COR-L47 (cell line): ENCODE measurements around the gene ZNF592.
"Not testable (repeated sequence)": the region's sequence is repeated elsewhere in the genome, so short reads cannot be mapped to it uniquely, and the experiment has no call there.

Experiments
- DNase-seq: peaks from one replicate; lab custom pipeline; 2025; lab: John Stamatoyannopoulos, UW

ZNF592 gene

DNA sequence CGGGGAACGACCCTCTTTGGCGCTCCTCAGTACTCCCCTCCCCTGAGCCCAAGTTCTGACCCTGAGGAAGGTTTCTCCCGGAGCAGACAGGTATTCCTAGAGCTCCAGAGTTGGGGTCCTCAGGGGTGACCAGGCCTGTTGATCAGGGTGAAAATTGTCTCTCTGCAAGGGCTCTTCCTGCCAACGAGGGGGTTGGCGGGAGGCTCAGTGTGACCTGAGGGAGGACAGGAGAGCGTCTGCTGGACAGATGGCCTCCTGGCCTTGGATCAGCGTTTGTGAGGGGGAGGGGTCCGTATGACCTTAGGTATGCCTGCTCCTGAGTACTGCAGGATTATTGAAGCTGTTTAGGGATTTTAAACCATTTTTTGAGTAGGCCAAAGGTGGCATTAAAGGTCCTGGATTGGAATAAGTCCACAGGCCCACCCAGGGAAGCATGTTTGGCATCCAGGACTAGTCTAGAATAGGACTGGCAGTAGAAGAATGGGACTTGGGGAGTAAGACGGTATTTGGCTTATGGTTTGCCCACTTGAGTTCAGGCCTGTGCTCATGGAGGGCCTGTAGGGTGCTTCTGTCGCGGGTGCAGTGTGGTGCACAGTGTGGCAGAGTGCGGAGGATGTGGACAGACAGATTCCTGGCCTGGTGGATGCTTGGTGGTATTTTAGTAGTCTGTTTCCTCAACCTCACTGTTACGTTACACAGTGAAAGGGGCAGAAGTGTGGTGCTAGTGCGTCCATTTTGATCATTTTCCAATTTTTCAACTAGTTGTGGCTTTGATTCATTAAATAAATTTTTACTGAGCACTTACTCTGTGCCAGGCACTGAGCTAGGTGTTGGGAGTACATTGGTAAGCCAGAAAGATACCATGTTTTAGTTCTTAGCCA is 959 bp downstream of the ZNF592 start:
- DNase-seq: no peak

GRCh38 chr15:84750583-84751092 is 2.2 kb downstream of the ZNF592 start:
- no peak for DNase-seq

DNA sequence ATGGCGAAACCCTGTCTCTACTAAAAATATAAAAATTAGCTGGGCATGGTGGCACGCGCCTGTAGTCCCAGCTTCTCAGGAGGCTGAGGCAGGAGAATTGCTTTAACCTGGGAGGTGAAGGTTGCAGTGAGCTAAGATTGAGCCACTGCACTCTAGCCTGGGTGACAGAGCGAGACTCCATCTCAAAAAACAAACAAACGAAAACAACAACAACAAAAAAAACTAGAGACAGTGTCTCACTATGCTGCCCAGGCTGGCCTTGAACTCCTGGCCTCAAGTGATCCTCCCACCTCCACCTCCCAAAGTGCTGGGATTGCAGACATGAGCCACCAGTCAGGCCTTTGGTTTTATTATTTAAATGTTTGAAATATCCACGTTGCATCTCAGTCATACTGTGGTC is 3.3 kb downstream of the ZNF592 start:
- not testable (repeated sequence) for DNase-seq

DNA sequence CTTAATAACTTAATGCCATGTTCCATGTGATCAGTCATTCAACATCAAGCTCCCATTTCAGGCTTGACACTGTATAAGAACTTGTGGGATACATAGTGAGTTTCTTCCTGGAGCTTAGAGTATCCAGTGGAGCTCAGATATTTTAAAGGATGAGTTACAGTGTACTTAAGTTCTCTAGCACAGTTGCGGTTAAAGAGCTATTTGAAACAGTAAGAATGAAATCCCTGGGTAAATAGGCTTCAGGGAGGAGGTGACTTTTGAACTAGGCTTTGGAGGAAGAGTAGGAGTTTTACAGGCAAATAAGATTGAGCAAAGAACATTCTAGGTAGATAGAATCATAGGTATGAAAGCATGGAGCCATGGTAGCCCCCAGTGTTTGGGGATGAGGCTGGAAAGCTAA is 3.8 kb downstream of the ZNF592 start:
- no peak for DNase-seq

DNA sequence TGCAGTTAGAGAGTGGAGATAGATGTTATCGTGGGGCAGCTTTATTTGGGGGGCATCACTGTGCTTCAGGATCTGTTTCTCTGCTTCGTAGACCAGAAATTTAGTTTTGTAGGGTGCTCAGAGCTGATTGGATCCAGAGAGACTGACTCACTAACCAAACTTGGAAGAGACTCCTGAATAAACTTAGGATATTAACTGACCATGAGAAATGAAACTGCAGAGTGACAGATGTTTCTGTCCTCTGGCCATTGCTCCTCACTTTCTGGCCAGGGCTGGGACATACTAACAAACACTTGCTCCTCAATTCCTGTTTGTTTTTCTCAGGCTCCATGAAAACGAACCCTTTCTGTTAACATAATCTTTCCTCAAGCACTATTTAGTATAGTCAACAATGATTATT is 4.3 kb downstream of the ZNF592 start:
- DNase-seq: no peak

- not testable (repeated sequence) for DNase-seq
Measured at GRCh38 chr15:84754889-84755288, 6.5 kb downstream of the ZNF592 start.

GRCh38 chr15:84755736-84756527 is 7.5 kb downstream of the ZNF592 start:
- no peak for DNase-seq

DNA sequence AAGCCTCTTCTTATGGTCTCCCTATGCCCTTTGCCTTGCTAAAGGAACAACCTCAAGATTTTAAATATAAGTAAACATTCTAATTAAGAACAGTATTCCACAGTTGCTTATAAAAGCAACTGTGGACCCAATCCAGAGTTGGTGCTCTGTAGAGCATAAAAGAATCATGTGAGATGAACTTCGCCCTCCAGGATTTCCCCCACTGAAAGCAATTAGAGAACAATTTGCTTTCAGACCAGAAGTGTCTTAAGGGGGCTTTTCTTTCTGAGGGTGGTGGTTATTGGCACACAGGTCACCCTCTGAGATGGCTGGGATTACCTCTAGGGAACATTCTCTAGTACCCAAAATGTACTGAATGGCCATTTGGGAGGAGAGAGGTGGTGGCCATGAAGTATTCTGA is 10.6 kb downstream of the ZNF592 start:
- no peak for DNase-seq

- no peak for DNase-seq
Measured at GRCh38 chr15:84760219-84760618, 11.8 kb downstream of the ZNF592 start.

DNA sequence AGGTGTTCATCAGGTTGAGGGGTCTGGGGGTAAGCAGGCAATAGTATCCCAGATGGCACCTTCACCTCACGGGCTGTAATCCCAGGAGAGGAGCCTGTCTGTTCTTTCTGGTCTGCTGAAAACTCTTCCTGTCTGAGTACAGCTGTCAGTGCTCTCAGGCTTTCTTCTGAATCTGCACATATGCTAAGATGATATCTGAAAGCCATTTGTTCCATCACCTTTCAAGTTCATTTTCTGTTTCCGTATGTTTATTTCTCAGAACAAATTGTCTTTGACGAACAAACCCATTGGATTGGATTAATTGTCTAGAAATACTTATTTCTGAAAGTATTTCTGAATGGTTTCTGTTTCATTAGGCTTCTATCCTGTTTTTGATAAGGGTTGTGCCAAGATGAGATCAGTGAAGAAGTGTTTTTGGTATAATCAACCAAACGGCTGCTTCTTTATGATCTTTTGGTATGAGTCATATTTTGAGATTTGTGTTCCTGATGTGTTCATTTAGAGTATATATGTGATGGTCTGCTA is 13.3 kb downstream of the ZNF592 start:
- no peak for DNase-seq

- DNase-seq: no peak
Measured at GRCh38 chr15:84762840-84763572, 14.6 kb downstream of the ZNF592 start.

DNA sequence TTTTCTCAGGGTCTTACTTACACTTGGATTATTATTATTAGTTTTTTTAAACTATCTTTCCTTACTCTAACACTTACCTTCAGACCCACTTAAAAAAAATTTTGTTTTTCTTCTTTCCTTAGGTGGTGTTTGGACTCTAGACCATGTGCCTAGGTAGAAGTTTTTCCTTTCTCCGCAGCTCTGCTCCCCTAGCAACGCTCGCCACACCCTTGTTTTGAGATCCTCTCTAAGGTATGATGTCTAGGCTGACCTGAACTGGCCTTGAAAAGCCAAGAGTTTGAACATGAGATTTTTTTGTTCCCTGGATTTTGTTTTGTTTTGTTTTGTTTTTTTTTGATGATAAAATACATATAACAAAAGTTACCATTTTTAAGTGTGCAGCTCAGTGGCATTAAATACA is 16.2 kb downstream of the ZNF592 start:
- no peak for DNase-seq

GRCh38 chr15:84764989-84765388 is 16.6 kb downstream of the ZNF592 start:
- no peak for DNase-seq

DNA sequence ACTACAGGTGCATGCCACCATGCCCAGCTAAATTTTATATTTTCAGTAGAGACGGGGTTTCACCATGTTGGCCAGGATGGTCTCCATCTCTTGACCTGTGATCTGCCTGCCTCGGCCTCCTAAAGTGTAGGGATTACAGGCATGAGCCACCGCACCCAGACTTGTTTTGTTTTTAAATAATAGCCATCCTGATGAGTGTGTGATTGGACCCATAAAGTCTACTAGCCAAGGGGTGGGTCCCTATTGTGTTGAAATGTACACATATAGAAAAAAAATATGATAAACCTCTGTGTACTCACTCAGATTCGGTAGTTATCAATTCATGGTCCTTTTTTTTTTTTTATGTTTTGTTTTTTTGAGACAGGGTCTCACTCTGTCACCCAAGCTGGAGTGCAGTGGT is 17.3 kb downstream of the ZNF592 start:
- DNase-seq: no peak

- DNase-seq: no peak
Measured at GRCh38 chr15:84766461-84767035, 18.2 kb downstream of the ZNF592 start.

DNA sequence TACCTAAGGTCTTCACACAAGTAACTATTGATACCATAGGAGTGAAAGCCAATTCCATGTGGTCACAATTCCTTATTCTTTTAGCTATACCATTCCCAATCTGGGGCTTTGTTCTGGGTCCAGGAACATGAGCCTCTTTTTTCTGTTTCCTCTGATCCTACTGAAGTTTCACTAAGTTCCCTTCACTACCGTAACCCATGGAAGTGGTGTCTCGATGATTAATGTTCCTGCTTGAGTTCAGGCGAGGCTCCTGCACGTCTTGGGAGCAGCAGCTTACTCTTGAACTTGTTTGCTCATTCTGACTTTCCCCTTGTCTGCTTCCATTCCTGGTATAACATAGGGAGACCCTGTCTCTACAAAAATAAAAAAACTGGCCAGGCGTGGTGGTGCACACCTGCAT is 23.6 kb downstream of the ZNF592 start:
- no peak for DNase-seq

DNA sequence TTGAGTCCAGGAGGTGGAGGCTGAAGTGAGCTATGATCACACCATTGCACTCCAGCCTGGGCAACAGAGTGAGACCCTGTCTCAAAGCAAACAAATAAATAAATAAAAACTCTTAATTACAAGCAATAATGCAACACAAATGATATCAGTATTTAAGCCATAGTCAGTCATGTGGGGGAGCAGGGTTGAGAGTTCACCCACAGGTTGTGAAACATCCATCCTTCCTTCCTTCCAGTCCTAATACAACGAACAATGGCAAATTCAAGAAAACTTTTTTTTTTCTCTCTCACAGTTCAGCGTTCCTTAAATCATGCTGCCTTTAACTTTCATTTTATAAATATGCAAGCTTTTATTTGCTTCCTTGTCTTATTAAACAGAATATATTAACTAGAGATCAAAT is 24.1 kb downstream of the ZNF592 start:
- DNase-seq: no peak

GRCh38 chr15:84773716-84774115 is 25.3 kb downstream of the ZNF592 start:
- DNase-seq: no peak

DNA sequence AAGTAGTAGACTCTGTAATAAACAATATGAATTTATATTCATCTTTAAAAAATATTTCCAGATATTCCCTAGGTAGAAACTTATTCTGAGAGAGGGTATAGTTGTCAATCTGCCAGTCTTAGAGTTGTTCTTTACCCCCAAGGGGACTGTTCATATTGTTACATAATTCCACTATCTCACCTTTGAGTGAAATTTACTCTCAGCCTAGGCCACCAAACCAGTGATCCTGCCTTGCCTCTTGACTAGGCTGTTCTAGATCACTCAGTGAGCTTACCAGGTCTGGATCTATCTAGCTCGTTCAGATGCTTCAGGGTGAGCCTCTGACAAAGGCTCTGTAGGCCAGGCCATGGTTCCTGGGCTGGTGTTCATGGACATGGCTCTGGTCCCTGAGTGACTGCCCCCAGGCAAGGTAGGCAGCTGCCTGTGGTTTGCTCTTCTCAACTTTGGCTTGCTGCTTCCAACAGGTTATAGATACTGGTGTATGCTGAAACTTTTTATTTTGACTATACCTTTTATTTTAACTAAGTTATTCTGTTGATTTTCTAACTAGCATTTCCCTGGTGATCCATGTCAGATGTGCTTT is 27.6 kb downstream of the ZNF592 start:
- DNase-seq: no peak

- no peak for DNase-seq
Measured at GRCh38 chr15:84778194-84778593, 29.8 kb downstream of the ZNF592 start.

GRCh38 chr15:84780492-84780891 is 32.1 kb downstream of the ZNF592 start:
- DNase-seq: no peak
